Measurements from ENCODE around the gene PTRH1. TPM values are rescaled to one million over a fixed set of nuclear protein-coding genes. Genes with fewer than 3 reads are reported as not detected.
A peak's percentile ranks its signal among the peaks of the same experiment; 100 is the strongest.

The PTRH1 gene
- polyA plus RNA-seq, 1 donor, result 6.4 TPM

DNA sequence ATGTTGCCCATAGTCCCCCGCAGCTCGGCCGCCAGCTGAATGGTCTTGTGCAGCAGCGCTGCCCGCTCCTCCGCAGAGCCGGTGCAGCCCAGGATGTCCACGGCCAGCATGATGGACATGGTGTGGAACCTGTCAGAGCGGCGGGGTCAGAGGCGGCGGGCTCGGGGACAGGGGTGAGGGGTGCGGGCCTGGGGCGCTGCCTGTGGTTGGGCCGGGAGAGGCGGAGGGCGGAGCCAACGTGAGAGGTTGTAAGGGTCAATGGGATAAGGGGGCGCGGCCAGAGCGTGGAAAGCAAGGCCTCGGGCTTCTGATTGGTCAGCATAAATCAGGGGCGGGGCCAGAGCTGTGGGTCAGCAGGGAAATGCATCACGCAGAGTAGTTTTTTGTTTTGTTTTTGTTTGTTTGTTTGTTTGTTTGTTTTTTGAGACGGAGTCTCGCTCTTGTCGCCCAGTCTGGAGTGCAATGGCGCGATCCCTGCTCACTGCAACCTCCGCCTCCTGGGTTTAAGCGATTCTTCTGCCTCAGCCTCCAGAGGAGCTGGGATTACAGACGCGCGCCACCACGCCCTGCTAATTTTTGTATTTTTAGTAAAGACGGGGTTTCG lies 26.5 kb upstream of the PTRH1 start:
- DNase-seq (ENCODE audit: low read depth), result no peak

DNA sequence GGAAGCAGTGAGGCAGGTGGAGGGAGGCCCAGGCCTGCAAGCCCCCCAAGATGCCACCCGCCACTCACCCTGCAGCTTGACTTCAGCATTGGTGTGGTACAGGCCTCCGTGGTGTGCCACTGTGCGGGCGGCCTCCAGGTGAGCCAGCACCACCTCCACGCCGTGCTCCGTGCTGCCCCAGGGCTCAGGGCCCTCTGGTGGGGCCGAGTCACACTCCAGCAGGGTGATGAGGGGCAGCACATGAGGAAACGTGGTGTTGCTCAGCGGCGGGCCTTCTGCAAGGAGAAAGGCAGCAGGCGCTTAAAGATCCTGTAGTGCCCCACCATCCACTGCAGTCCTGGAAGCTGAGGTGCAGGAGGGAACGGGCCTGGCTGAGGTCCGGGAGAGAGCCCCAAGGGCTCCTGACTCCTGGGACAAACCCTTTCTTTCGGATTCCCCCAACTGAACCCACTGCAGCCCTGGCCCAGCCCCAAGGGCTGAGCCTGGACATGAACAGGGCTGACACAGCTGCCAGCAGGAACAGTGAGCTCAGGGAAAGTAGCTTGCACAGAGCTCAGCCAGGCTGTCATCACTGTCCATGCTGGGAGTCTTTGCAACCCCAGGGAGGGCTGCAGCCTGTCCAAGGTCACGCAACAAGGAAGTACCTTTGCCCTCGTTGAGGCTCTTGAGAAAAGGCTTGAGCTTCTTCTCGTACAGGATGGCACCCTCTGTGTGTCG lies 24.3 kb upstream of the PTRH1 start:
- DNase-seq (ENCODE audit: low read depth), result no peak

DNA sequence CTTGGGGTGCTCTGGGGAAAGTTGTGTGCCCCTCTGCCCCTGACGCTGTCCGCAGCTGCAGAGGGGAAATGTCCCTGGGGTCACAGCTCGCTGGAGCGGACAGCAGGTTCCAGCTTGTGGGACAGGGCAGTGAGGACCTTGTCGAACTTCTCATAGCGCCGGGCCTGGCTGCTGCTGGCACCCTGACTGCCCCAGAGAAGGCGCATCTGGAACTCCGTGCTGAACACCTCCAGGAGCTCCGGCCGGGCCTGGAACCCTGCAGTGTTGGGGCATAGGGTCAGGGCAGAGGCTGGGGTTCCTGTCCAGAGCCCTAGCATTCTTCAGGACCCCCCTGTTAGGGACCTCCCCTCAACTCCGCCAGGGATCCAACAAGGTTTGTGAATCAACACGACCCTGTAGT lies 23.2 kb upstream of the PTRH1 start:
- DNase-seq (ENCODE audit: low read depth), result no peak

DNA sequence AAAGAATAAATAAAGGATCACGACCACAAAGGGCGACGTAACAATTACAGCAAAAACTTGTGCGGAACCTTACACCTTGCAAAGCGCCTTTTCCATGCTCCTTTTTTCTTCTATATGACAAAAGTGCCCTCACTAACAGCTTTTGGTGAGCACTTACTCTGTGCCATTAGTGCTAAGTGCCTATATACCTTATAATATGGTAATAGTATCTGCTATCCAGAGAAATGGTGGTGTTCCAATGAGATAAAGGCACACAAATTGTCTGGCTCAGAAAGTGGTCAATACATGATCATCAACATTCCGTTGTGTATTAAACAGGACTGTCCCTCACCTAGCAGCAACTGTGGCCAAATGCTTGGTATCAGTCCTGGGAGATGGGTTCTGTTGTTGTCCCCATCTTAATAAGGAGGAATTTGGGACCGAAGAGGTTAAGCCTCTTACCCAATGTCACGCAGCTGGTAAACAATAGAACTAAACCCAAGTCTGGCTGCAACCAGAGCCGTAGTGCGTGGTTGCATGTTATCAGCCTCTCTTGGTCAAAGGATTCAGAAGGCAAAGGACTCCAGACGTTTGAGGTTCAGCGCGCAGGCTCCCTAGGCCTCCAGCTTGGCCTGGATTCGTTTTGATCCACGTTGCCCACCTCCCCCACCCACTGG lies 20.2 kb upstream of the PTRH1 start:
- DNase-seq (ENCODE audit: low read depth), result no peak

DNA sequence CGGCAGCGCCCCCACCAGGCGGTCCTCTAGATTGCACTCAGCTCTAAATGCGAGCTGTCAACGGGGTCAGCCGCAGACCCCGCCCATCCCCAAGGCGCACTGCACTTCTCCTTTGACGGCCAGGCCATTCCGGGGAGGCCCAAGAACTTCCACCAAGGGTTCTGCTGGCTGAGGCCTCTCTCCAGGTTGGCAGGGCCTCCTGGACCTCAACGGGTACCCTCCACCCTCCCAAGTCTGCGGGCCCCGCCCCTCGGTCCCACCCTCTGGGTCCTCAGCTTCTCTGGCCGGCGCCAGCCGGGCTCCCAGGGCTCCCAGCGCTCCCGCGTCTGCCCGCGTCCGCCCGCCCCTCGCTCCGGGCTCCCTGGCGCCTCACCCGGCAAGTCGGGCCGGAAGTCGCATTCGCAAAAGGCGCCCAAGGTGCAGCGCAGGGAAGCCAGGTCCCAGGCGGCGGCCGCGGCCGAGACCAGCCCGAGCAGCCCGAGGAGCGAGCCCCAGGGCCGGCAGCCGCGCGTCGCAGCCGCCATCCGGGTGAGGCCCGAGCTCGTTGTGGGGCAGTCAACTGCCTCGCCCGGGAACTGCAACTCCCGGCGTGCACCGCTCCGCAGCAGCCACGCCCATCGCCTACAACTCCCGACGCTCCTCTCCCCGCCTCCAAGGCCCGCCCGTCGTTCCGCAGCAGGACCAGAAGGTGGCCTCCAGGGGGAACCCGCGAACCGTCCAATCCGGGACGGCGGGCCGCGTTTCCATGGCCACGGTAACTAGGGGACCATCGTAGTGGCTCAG lies 19.5 kb upstream of the PTRH1 start, which contains the start of gene TOR2A:
Gene TOR2A (minus strand): TSS at position 548 of the 783 bp plus-strand sequence. CDS start 24 bp downstream, at position 524.
- DNase-seq (ENCODE audit: low read depth), result peak; percentile 86

DNA sequence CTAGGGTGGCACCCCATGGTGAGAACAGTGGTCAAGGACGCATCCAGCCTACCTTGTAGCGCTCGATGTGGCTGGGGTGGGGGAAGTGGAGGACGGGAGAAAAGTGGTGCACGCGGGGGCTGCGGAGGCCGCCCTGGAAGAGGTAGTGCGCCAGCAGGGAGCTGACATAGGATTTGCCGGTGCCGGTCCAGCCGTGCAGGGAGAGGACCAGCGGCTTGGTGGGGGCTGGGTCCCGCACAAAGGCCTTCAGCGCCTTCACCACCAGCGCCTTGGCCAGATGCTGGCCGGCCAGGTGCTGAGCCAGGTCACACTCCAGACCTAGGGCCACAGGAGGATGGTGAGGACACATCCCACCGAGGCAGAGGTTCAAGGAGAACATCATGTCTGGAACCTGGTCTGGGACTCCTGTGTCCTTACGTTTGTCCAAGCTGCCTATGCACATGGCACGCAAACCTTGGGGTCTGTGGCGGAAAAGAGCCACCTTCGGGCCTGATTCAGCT lies 18.8 kb upstream of the PTRH1 start:
- no peak for DNase-seq (ENCODE audit: low read depth)

DNA sequence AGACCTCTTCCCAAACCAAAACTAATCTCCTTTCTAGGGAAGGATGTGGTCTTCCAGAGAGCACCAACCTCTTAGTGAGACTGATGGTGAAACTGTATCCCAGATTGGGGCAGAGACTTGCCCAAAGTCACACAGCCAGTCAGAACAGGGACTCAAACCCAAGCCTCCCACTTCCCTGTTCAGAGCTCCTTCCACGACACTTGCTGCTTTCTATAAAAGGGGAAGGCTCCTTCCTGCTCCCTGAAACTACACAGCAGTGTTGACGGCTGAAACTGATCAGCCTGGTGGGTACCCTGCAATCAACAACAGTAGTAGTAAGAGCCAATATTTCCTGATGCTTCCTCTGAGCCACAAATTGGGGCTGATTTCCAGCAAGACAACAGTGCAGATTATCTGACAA lies 18.2 kb upstream of the PTRH1 start:
- no peak for DNase-seq (ENCODE audit: low read depth)

DNA sequence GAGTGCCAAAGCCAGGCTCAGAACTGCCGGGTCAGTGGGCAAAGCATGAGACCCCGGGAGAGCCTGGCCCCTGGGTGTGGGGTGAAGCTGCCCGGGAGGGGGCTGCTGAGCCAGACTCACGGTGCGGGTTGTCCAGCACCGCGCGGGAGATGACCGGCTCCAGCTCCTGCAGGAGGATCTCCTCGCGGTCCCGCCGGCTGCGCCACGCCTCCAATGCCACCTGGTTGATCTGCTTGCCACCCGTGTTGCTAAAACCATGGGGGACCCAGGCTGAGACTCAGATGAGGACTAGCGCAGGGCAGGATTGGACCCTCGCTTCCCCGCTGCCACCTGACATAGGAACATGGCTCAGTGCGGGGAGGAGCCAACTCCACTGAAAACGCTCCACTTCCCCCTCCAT lies 17.0 kb upstream of the PTRH1 start:
- DNase-seq (ENCODE audit: low read depth), result no peak

DNA sequence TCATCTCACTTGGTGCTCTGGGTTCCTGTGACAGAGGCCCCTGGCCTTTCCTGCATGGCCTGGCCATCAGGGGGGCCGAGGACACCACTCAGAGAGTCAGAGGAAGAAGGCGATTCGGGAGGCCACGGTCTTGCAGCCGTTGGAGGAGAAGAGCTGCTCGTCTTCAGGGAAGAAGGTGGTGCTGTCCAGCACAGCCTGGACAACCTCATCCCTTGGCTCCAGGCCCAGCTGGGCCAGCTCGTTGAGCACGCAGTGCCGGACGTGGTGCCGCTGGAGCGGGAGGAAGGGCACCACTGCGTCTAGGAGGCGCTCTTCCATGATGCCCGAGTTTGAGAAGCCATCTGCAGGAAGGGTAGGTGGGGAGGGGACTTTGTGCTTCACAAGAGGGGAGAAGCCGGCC lies 16.5 kb upstream of the PTRH1 start:
- DNase-seq (ENCODE audit: low read depth), result no peak

DNA sequence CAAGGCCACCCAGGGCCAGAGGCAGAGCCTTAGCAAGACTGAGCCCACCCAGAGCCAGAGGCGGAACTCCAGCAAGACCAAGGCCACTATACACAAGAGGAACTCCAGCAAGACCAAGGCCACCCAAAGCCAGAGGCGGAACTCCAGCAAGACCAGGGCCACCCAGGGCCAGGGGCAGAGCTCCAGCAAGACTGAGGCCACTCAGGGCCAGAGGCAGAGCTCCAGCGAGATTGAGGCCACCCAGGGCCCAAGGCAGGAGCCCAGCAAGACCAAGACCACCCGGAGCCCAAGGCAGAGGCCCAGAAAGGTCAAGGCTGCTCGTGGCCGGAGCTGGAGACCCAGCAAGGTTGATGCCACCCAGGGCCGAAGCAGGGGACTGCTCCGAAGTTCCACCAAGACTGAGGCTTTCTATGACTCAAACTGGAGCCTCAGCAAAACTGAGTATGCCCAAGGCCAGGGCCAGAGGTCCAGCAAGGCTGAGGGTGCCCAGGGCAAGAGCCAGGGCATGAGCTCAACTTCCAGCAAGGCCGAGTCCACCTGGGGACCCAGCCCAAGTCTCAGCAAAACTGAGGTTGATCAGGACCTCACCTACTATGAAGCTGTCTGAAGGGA lies 15.4 kb upstream of the PTRH1 start:
- no peak for DNase-seq (ENCODE audit: low read depth)

DNA sequence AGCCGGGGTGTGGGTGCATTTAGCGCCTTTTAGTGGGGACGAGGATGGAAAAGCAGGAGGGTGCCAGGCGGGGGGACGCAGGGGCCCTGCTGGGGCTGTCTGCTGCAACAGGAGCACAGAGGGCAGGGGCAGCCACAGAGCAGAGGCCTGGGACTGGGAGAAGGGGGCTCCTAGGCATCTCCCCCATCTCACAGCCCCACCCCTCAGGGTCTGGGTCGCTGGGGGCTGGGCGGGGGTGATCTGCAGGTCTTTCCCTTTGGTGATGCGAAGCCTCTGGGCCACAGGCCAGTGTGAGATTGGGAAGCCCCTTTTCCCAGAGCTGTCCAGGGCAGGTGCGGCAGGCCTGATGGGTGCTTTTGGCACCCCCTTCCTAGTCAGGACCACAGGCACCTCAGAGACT lies 14.8 kb upstream of the PTRH1 start:
- no peak for DNase-seq (ENCODE audit: low read depth)

DNA sequence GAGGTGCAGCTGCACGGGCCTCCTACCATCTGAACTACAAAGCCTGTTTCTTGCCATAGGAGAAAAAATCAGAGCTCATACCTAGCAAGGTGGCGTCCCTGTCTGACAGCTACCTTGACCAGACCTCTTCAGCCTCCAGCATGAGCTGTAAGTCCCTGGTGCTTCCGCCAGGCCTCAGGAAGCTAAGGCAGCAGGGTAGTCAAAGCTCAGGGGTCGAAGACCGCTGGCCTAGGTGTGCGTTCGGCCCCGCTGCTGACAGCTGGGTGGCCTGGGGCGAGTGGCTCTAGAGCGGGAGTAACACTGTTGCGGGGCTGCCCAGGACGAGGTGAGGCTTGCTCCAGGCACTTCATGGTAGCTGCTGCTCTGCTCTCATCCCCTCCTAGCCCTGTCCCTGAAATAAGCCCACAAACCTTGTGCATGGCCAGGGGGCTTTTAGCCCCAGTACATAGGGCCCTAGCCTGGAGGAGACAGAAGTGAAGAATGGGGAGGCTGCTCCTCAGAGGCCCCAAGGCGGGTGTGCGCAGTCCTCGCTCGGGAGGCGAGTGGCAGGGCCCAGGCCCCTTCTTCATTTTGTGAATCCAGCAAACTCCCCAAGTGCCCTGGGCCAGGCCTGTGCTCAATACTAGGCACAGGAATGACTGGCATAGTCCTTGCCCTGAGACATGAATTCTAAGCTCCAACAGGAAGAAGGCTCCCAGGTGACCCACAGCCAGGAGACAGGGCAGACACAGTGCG lies 14.2 kb upstream of the PTRH1 start:
- no peak for DNase-seq (ENCODE audit: low read depth)

DNA sequence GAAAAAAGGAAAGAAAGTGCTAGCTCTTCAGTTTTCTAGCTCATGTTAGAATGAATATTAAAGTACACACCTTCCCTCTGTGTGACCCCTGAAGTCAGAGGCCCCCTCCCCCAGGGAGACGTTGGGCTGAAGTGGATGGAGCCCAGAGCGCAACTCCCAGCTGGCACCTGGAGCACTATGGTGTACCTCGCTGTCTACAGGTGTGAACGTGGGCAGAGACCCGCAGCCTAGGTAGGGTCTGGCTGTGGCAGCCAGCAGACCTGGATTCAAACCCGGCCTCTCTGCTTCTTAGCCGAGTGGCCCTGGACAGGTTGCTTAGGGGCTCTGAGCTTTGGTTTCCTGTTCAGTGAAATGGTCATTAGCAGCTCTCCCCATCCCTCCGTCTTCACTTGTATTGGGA lies 13.3 kb upstream of the PTRH1 start:
- no peak for DNase-seq (ENCODE audit: low read depth)

DNA sequence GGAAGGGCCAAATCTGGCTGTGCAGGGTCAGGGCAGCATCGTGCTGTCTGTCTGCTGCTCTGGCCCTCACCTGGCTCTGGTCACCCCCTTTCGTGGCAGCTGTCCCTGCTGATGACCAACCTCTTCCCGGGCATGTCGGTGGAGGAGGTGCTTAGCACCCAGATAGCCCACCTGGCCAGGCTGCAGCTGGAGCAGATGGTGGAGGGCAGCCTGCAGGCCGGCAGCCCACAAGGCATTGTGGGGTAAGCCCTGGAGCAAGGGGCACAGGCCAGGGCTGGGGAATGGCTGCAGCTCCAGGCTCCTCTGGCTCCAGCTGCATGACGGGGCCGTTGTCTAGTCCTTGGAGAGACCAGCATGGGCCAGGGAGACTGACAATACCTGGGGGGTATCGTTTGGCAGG lies 11.4 kb upstream of the PTRH1 start:
- no peak for DNase-seq (ENCODE audit: low read depth)

DNA sequence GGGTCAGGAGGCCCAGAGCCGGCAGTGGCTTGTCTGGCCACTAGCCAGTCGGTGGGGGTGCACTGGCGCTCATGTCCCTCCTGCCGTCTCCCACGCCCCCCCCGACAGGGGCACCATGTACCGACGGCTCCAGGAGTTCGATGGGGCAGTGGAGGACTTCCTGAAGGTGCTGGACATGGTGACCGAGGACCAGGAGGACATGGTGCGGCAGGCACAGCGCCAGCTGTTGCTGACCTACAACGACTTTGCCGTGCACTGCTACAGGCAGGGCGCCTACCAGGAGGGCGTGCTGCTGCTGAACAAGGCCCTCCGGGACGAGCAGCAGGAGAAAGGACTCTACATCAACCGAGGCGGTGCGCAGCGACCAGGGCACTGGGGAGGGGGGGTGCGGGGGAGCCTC lies 8.5 kb upstream of the PTRH1 start:
- DNase-seq (ENCODE audit: low read depth), result no peak

DNA sequence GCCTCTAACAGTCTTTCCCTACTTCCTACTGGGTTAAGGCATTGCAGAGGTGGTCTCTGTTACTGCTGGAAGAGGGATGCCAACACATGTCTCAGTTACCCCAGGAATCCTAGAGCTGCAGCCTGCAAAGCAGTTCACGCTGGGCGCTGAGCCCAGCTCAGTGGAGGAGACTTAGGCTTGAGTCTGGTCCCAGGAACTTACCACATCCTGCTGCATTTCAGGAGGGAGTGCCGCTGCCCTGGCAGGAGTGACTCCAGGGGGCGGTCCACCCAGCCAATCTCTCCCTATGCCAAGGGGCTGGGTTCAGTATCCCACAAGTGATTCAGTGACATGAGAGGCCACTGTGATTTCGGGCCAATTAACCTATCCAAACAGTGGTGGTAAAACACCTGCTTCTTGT lies 8.0 kb upstream of the PTRH1 start:
- no peak for DNase-seq (ENCODE audit: low read depth)

DNA sequence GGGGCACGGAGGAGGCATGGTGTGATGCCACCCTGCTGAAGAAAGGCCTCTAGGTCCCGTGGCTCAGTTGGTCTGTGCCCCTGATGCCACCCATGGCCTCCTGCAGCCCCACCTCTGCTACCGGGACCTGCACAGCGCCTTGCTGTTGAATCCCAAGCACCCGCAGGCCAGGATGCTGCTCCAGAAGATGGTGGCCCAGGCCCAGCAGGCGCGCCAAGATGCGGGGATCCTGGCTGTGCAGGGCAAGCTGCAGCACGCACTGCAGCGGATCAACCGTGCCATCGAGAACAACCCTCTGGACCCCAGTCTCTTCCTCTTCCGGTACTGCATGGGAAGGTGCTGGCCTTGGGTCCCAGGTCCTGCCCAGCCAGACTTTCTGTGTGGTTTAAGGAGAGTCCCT lies 7.5 kb upstream of the PTRH1 start:
- DNase-seq (ENCODE audit: low read depth), result no peak

DNA sequence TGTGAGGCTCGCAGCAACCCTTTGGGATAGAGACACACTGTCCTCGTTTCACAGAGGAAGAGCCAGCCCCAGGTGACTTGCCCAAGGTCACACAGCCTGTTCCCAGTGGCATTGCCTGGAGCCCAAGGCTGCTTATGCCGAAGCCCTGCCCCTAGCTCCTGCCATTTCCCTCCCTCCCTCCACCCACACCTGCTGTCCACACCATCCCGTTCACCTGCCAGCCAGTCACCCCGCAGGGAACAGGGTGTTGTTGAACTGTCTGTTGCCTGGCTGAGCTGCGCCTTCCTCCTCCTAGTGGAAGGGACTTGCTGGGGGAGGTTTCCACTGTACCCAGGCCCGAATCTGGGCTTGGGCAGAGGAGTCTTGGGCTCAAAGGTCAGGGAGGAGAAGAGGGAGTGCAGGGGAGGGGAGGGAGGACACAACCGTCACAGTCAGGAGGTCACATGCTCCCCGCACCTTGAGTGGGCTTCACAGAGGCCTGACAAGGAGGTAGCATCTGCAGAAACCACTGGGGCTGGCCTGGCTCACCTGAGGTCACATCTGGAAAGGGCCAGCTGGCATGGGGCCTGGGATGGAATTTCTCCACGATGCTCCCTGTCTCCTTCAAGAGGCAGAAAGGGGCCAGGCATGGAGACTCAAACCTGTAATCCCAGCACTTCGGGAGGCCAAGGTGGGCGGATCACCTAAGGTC lies 6.7 kb upstream of the PTRH1 start:
- no peak for DNase-seq (ENCODE audit: low read depth)

DNA sequence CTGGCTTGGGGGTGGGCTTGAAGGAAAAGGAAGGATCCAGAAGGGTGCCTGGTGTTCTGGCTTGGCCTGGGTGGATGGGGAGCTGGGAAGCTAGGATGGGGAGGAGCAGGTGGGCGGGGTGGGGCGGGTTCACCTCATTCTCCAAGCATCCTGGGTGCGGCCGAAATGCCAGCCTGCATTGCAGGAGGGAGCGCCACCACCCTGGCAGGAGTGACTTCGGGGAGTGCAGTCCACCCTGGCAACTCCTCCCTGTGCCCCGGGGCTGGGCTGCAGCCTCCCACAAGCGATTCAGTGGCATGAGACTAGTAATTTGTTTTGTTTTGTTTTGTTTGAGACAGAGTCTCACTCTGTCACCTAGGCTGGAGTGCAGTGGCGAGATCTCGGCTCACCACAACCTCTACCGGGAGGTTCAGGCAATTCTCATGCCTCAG lies 5.9 kb upstream of the PTRH1 start:
- DNase-seq (ENCODE audit: low read depth), result no peak

DNA sequence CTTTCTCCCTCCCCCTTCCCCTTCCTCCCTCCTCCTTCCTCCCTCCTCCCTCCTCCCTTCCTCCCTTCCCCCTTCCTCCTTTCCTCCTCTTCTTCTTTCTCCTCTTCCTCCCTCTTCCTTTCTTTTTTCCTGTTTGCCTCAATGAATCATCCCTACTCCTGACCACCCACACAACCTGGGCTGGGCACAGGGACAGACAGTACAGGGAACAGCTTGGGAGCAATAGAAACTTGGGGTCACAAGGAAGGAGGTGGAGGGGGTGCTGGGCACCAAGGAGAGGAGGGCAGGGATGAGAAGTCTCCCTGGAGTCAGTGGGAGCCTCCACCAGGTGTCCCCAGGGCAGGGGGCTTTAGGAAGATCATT lies 5.4 kb upstream of the PTRH1 start:
- DNase-seq (ENCODE audit: low read depth), result no peak

Data from forelimb muscle (tissue), 1 donor.